ENCODE data around the gene PUS1. TPM values are rescaled to one million over a fixed set of nuclear protein-coding genes. Genes with fewer than 3 reads are reported as not detected.

Gene PUS1
- total and polyA plus RNA-seq, 10 of the 15 experiments (the other 5 are each of a cell fraction or from before 2014, with no cell fraction given), result 1.3 to 74.2 (median 25.4) TPM

- Histone ChIP-seq H3K27me3 (replicated peaks in 1 of 2; ENCODE audit: control insufficient read depth in 2 of 2, insufficient read depth in 2 of 2, low read length in 1 of 2) (no peaks in the 10 kb centered on the region), H4K20me1 (ENCODE audit: control insufficient read depth, insufficient read depth) (no peaks in the 10 kb centered on the region; the same call in 1 of the 2 replicates), H3K9ac (ENCODE audit: control insufficient read depth, insufficient read depth, low read length) (no peak overlapping the region), H2AFZ (ENCODE audit: control insufficient read depth, low read depth, low read length) (no peak overlapping the region), H3K79me2 (ENCODE audit: control insufficient read depth, insufficient read depth, low read length) (no peaks in the 10 kb centered on the region), H3K4me3 (no peak overlapping the region), H3K27ac (ENCODE audit: control insufficient read depth, insufficient read depth) (no peak overlapping the region), H3K4me1 (ENCODE audit: control insufficient read depth, insufficient read depth, low read length) (no peaks in the 10 kb centered on the region), H3K36me3 (ENCODE audit: control insufficient read depth in 2 of 2, insufficient read depth in 2 of 2, low read length in 1 of 2) (peaks cover 21 to 22% of the 10 kb centered on the region in 2 experiments), H3K9me3 (replicated peaks; ENCODE audit: control insufficient read depth, insufficient read depth, low read length) (no peaks in the 10 kb centered on the region), H3K4me2 (ENCODE audit: control insufficient read depth, insufficient read depth) (no peak overlapping the region)
- ATAC-seq, result no peak
- ChIA-PET RAD21 (ENCODE audit: unreplicated experiment) (no interaction called here), SMC1A (ENCODE audit: uncharacterized antibody, unreplicated experiment) (no interaction called here), POLR2A (no interaction called here), CTCF (no interaction called here)
- no TSS peak for BruUV-seq (replicated peaks)
- no peak for FAIRE-seq
- 93% methylated on average over 17 of the region's 17 CpGs for WGBS (ENCODE audit: insufficient coverage, insufficient replicate concordance, low lambda C conversion rate, missing lambda C conversion rate)
- DNase-seq (ENCODE audit: low read depth, low spot score), result no peak
- intact Hi-C loops (cut with micrococcal nuclease; ENCODE audit: unreplicated experiment) (no loop called here), in situ Hi-C loops (cut with MboI) (no loop called here)
- TF ChIP-seq YBX1 (IDR thresholded peaks at IDR 0.05) (no peak), MAX (IDR thresholded peaks at IDR 0.05; ENCODE audit: low read depth, low read length) (no peak), BHLHE40 (IDR thresholded peaks at IDR 0.05; ENCODE audit: borderline replicate concordance in 1 of 2, low read depth in 2 of 2, low read length in 1 of 2) (no peak), IRF4 (IDR thresholded peaks at IDR 0.05; ENCODE audit: low read depth, low read length) (no peak), ZBTB40 (IDR thresholded peaks at IDR 0.05; ENCODE audit: borderline replicate concordance) (no peak), MXI1 (IDR thresholded peaks at IDR 0.05; ENCODE audit: low read depth, low read length) (no peak), EP300 (IDR thresholded peaks at IDR 0.05; ENCODE audit: borderline replicate concordance in 1 of 2, control insufficient read depth in 1 of 2, low read depth in 2 of 2, low read length in 2 of 2) (no peak), TCF3 (IDR thresholded peaks at IDR 0.05; ENCODE audit: borderline replicate concordance, insufficient read depth, low read depth, low read length) (no peak), RAD21 (IDR thresholded peaks at IDR 0.05; ENCODE audit: insufficient read depth, low read depth, low read length) (no peak), E4F1 (IDR thresholded peaks at IDR 0.05; ENCODE audit: borderline replicate concordance, partially characterized antibody) (no peak), HDAC6 (IDR thresholded peaks at IDR 0.05; ENCODE audit: unreplicated experiment) (no peak), ZSCAN29 (IDR thresholded peaks at IDR 0.05) (no peak)
- TF ChIP-seq, protein P1, sequence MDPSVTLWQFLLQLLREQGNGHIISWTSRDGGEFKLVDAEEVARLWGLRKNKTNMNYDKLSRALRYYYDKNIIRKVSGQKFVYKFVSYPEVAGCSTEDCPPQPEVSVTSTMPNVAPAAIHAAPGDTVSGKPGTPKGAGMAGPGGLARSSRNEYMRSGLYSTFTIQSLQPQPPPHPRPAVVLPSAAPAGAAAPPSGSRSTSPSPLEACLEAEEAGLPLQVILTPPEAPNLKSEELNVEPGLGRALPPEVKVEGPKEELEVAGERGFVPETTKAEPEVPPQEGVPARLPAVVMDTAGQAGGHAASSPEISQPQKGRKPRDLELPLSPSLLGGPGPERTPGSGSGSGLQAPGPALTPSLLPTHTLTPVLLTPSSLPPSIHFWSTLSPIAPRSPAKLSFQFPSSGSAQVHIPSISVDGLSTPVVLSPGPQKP (IDR thresholded peaks at IDR 0.05; ENCODE audit: low read depth, low read length), result no peak
- TF ChIP-seq, protein P2, sequence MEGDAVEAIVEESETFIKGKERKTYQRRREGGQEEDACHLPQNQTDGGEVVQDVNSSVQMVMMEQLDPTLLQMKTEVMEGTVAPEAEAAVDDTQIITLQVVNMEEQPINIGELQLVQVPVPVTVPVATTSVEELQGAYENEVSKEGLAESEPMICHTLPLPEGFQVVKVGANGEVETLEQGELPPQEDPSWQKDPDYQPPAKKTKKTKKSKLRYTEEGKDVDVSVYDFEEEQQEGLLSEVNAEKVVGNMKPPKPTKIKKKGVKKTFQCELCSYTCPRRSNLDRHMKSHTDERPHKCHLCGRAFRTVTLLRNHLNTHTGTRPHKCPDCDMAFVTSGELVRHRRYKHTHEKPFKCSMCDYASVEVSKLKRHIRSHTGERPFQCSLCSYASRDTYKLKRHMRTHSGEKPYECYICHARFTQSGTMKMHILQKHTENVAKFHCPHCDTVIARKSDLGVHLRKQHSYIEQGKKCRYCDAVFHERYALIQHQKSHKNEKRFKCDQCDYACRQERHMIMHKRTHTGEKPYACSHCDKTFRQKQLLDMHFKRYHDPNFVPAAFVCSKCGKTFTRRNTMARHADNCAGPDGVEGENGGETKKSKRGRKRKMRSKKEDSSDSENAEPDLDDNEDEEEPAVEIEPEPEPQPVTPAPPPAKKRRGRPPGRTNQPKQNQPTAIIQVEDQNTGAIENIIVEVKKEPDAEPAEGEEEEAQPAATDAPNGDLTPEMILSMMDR (IDR thresholded peaks at IDR 0.05 in 2 of 3, conservative IDR thresholded peaks at IDR 0.05 in 1 of 3; ENCODE audit: control insufficient read depth in 2 of 3, extremely low read depth in 1 of 3, insufficient read depth in 1 of 3, low read depth in 3 of 3, low read length in 3 of 3), result no peak
These were observed 53.0 kb downstream of the PUS1 start for GRCh38 chr12:131982041-131982440.

All from GM12878 (cell line).